Activated naive CD4-positive, alpha-beta T cell treated with anti-CD3 and anti-CD28 coated beads, Interleukin-2, amount 50 U/mL, for 72 hours (primary cell): Measurements from ENCODE around the gene FAM9A. TPM values are rescaled to one million over a fixed set of nuclear protein-coding genes. Genes with fewer than 3 reads are reported as not detected.
"Not testable (repeated sequence)": the region's sequence is repeated elsewhere in the genome, so short reads cannot be mapped to it uniquely, and the experiment has no call there.

Experiments used
- ATAC-seq, 2 donors: fragments of 150-1000 bp; cut with Tn5 transposase; 2 replicates each; pipeline ENCODE4 v1.10.0; 2021; ENCODE audit warnings: mild to moderate bottlenecking in 2 of 2, moderate library complexity in 2 of 2
- DNase-seq, 2 donors: peaks; one replicate each; pipeline ENCODE4 v3.0.0; 2021 to 2022; ENCODE audit warnings: low spot score in 2 of 2
- H3K27ac Mint-ChIP-seq, 2 donors: one replicate each; pipeline ENCODE4 v1.8.0; 2022; ENCODE audit warnings: mild to moderate bottlenecking in 2 of 2, mixed read lengths in 2 of 2
- H3K36me3 Mint-ChIP-seq, 2 donors: one replicate each; pipeline ENCODE4 v1.8.0; 2022; ENCODE audit warnings: mixed read lengths in 2 of 2
- H3K9me3 Mint-ChIP-seq, 2 donors: one replicate each; pipeline ENCODE4 v1.8.0; 2022; ENCODE audit warnings: mixed read lengths in 2 of 2
- total RNA-seq, 2 donors: library from RNA; stranded (reverse); gene quantifications; one replicate each; pipeline ENCODE4 v1.2.3, GENCODE V29; 2022

The FAM9A gene
- total RNA-seq, 2 donors from 2014 or later = not detected

DNA sequence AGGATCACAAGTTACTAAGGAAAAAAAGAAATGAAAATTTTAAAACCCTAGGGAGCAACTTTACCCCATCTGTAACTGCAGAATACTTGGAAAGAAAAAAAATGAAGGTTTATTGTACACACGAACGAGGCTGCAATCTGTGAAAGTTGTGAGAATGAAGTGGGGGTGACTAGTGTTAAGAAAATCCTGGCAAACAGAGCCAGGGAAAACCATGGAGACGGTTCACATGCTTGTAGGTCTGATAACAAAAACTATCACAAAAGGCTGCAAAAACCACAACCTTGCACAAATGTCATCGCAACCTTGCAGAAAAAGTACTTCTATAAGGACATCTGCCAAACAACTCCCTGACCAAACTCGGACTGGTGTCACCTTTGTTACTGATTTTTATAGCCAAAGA is 42.5 kb downstream of the FAM9A start:
- not testable (repeated sequence) for H3K36me3 Mint-ChIP-seq, ATAC-seq, H3K27ac Mint-ChIP-seq, H3K9me3 Mint-ChIP-seq, DNase-seq

GRCh38 chrX:8757609-8758389 is 43.4 kb downstream of the FAM9A start:
- H3K9me3 Mint-ChIP-seq, ATAC-seq, H3K36me3 Mint-ChIP-seq, H3K27ac Mint-ChIP-seq, DNase-seq: not testable (repeated sequence)

GRCh38 chrX:8755813-8756212 is 45.4 kb downstream of the FAM9A start:
- peaks cover 0 to 4% of the 10 kb centered on the region in 2 donors for H3K36me3 Mint-ChIP-seq
- no peak overlapping the region for H3K27ac Mint-ChIP-seq
- no peak for ATAC-seq
- DNase-seq = no peak
- no peaks in the 10 kb centered on the region for H3K9me3 Mint-ChIP-seq

DNA sequence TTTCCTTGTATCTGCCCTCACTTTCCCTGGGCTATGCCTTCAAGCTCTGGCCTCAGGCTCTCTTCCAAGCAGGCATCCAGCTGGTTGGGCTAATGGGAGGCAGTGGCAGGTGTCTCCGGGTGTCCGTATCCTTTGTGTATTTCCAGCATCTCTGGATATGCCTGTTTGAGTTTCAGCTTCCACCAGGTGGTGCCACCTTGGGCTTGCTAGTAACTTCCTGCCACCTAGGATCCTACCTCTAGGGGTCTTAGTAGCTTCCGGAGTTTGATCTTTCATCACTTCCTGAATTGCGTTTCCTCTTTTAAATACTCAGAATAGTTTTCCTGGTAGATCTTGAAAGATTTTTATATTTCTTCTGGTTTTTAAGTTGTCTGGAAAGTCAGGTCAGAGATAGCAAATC is 46.1 kb downstream of the FAM9A start:
- Mint-ChIP-seq H3K27ac (no peak overlapping the region), H3K9me3 (no peaks in the 10 kb centered on the region), H3K36me3 (peaks cover 0 to 4% of the 10 kb centered on the region in 2 donors)
- no peak for DNase-seq
- no peak for ATAC-seq

DNA sequence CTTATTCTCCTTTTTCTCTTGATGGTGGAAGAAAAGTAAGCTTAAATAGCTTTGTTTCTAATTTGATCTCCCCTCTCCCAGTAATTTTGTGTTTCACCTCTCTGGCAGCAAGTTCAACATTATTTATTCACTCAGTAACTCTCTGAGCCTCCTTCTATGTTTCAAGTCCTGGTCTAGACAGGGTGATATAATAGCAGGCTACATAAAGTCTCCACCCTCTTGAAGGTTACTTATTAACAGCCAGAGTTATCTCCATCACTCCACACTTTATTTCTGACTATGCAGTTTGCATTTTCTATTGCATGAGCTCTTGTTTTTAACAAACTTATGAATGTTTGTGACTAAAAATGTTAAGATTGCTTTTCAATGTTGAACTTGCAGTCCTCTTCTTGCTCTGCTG is 51.5 kb downstream of the FAM9A start:
- DNase-seq (no peak), ATAC-seq (no peak)
- H3K36me3 Mint-ChIP-seq = no peaks in the 10 kb centered on the region
- no peak overlapping the region for H3K27ac Mint-ChIP-seq
- no peaks in the 10 kb centered on the region for H3K9me3 Mint-ChIP-seq

GRCh38 chrX:8748855-8749254 is 52.3 kb downstream of the FAM9A start:
- Mint-ChIP-seq H3K9me3 (no peaks in the 10 kb centered on the region), H3K27ac (no peak overlapping the region), H3K36me3 (no peaks in the 10 kb centered on the region)
- no peak for ATAC-seq
- no peak for DNase-seq

DNA sequence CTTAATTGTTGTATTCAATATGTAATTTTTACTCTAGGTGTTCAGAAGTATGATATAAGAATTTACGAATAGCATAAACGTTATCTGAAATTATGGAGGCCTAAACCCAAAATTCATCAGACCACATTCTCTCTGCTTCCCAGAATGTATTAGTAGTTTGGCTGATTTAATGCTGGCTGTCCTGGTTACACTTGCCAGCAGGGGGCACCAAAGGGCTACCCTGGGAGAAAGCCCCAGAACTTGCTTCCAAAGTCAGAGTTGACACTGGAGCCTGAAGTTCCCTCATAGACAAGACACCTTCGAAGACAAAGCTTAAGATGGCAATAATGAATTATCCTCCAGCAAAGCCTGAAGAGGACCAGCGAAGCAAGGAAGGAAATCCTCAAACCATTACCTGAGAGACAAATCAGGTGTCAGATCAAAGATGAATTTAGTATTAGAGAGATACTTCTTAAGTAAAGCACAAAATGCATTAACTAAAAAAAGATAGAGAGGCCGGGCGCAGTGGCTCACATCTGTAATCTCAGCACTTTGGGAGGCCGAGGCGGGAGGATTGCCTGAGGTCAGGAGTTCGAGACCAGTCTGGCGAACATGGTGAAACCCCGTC is 58.0 kb downstream of the FAM9A start:
- no peaks in the 10 kb centered on the region for H3K9me3 Mint-ChIP-seq
- DNase-seq (peak in 1 of 2 donors; percentile 63), ATAC-seq (no peak)
- no peak overlapping the region for H3K27ac Mint-ChIP-seq
- H3K36me3 Mint-ChIP-seq = no peaks in the 10 kb centered on the region

GRCh38 chrX:8741981-8742380 is 59.2 kb downstream of the FAM9A start:
- H3K9me3 Mint-ChIP-seq = no peaks in the 10 kb centered on the region
- H3K27ac Mint-ChIP-seq = no peak overlapping the region
- no peak for DNase-seq
- H3K36me3 Mint-ChIP-seq = no peaks in the 10 kb centered on the region
- ATAC-seq = no peak

Other genes starting within 250 kb of the FAM9A start
- gene ANOS1, start 69.2 kb downstream of the FAM9A start, total RNA-seq = not detected
- gene FAM9B, start 232.7 kb upstream of the FAM9A start, total RNA-seq = not detected